HG02981 (cell line): ENCODE results near the gene UPK3BL1.
A peak's percentile ranks its signal among the peaks of the same experiment; 100 is the strongest.
"Not testable (repeated sequence)": the region's sequence is repeated elsewhere in the genome, so short reads cannot be mapped to it uniquely, and the experiment has no call there.

Experiments
- ATAC-seq: cut with Tn5 transposase; IDR thresholded peaks from one replicate; pipeline ENCODE4 v1.9.1; 2021; ENCODE audit warnings: mild to moderate bottlenecking, moderate library complexity; ENCODE audit not compliant: unreplicated experiment

Gene UPK3BL1

GRCh38 chr7:102630622-102631021 is 12.0 kb downstream of the UPK3BL1 start:
- not testable (repeated sequence) for ATAC-seq

- not testable (repeated sequence) for ATAC-seq
Measured at GRCh38 chr7:102627271-102627904, 15.2 kb downstream of the UPK3BL1 start.

GRCh38 chr7:102618122-102618521 is 24.5 kb downstream of the UPK3BL1 start:
- ATAC-seq = not testable (repeated sequence)

GRCh38 chr7:102616507-102617125 is 26.0 kb downstream of the UPK3BL1 start, which contains the start of gene RASA4:
RASA4 (minus strand) TSS chr7:102616756; CDS start chr7:102616689, 67 bp downstream.
- peak; percentile 83 for ATAC-seq

- not testable (repeated sequence) for ATAC-seq
Measured at GRCh38 chr7:102615930-102616329, 26.7 kb downstream of the UPK3BL1 start.

- not testable (repeated sequence) for ATAC-seq
Measured at GRCh38 chr7:102614873-102615272, 27.7 kb downstream of the UPK3BL1 start.

GRCh38 chr7:102614346-102614697 is 28.3 kb downstream of the UPK3BL1 start:
- ATAC-seq = peak; percentile 11

GRCh38 chr7:102613575-102614345 is 28.8 kb downstream of the UPK3BL1 start:
- peak; percentile 47 for ATAC-seq

GRCh38 chr7:102611675-102612325 is 30.8 kb downstream of the UPK3BL1 start:
- not testable (repeated sequence) for ATAC-seq

- ATAC-seq = peak; percentile 37
Measured at GRCh38 chr7:102611013-102611674, 31.4 kb downstream of the UPK3BL1 start.

GRCh38 chr7:102610441-102610840 is 32.1 kb downstream of the UPK3BL1 start:
- ATAC-seq = not testable (repeated sequence)

GRCh38 chr7:102609734-102610133 is 32.9 kb downstream of the UPK3BL1 start:
- ATAC-seq = not testable (repeated sequence)

GRCh38 chr7:102606848-102607247 is 35.7 kb downstream of the UPK3BL1 start:
- ATAC-seq = not testable (repeated sequence)

- ATAC-seq = not testable (repeated sequence)
Measured at GRCh38 chr7:102604431-102605145, 38.0 kb downstream of the UPK3BL1 start.

GRCh38 chr7:102602317-102602716 is 40.3 kb downstream of the UPK3BL1 start:
- not testable (repeated sequence) for ATAC-seq

- not testable (repeated sequence) for ATAC-seq
Measured at GRCh38 chr7:102599699-102600098, 42.9 kb downstream of the UPK3BL1 start.

- ATAC-seq = not testable (repeated sequence)
Measured at GRCh38 chr7:102596036-102596435, 46.6 kb downstream of the UPK3BL1 start.

- peak; percentile 57 for ATAC-seq
Measured at GRCh38 chr7:102593637-102594334, 48.8 kb downstream of the UPK3BL1 start.

- ATAC-seq = peak; percentile 51
Measured at GRCh38 chr7:102592477-102593019, 50.0 kb downstream of the UPK3BL1 start.
